DMS153 (cell line): ENCODE data around the gene GCNT4.
"Not testable (repeated sequence)": the region's sequence is repeated elsewhere in the genome, so short reads cannot be mapped to it uniquely, and the experiment has no call there.

Source experiments
- DNase-seq: peaks from one replicate; lab custom pipeline; 2025; lab: John Stamatoyannopoulos, UW

Gene GCNT4, protein sequence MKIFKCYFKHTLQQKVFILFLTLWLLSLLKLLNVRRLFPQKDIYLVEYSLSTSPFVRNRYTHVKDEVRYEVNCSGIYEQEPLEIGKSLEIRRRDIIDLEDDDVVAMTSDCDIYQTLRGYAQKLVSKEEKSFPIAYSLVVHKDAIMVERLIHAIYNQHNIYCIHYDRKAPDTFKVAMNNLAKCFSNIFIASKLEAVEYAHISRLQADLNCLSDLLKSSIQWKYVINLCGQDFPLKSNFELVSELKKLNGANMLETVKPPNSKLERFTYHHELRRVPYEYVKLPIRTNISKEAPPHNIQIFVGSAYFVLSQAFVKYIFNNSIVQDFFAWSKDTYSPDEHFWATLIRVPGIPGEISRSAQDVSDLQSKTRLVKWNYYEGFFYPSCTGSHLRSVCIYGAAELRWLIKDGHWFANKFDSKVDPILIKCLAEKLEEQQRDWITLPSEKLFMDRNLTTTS

DNA sequence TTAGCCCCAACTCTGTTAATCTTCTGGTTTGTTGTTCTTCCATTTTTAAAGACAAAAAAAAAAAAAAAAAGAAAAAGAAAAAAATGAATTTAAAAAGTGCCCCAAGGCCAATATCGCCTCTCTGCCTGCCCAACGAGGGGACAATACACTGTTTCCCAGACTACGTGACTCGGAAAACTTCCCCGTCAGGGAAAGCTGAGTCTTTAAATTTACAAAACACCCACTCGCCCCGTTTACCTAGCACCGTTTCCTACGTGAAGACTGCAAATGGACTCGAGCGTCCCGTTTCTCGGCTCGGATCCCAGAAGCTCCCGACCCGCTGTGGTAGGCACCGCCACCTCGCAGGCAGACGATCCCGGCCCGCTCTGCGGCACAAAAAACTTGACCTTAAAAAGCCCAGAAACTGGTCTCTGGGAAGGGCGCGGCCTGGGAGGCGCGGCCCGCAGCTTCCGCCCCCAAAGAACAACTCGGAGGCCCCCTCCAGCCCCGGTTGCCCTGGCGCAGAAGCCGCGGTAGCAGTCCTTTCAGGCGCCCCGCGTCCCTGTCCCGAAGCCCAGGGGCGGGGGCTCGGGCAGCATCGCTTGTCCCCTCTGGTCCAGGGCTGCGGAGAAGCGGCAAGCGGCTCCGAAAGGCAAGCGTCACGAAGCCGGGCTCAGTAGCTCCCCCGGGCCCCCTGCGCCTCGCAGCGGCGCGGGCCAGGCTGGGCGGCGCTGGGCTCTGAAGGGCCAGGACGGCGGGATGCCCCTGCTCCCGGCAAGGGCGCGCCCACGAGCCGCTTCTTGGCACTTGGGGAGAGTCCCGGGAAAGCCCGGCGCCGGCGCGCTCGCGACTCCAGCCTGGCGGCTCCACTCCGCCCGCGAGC is at the start of gene GCNT4:
Gene GCNT4 (minus strand): TSS at position 367 of the 862 bp plus-strand sequence. CDS start 22,521 bp downstream, outside the sequence.
- DNase-seq: no peak

DNA sequence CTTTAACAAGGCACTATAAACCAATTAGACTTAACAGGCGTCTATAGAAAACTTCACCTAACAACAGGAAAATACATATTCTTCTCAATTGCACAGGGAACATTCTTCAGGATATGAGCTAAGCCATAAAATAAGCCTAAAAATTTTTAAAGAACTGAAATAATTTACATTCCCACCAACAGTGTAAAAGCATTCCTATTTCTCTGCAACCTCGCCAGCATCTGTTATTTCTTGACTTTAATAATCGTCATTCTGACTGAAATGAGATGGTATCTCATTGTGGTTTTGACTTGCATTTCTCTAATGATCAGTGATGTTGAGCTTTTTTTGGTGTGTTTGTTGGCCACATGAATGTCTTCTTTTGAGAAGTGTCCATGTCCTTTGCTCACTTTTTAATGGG is 43.6 kb upstream of the GCNT4 start:
- not testable (repeated sequence) for DNase-seq

DNA sequence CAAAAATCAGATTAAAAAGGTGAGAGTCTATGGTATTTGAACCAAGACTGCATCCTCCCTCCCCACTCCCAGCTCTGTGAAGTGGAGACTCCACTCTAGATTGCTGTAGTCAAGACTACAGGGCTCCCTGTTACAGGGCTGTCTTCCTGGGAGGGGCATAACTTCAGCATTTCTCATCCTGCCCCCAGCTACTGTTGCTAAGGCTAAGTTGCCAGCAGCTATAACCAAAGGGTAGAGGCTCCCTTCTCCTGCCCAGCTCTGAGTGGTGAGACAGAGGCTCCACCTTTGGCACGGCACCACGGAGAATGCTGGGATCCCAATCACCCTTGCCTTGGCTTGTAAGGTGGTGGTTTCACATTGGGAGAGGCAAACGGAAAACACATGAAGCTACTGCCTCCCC is 39.2 kb upstream of the GCNT4 start:
- no peak for DNase-seq

DNA sequence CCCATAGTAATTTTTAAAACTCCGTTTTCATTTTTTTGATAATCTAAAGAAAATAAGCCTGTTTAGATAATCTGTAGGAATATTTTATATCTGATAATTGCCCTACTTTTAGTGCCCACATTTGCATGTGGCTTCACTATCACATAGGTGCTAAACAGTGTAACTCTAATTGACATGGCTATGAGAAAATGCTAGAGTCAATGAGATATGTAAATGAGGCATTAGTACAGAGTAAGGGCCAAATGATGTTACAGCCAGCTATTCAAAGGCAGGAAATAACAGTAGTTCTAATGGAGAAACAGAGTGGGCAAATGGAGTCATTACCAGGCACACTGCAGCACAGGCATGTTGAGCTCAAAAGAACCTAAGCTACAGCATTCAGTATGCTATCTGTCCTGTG is 37.3 kb upstream of the GCNT4 start:
- no peak for DNase-seq

DNA sequence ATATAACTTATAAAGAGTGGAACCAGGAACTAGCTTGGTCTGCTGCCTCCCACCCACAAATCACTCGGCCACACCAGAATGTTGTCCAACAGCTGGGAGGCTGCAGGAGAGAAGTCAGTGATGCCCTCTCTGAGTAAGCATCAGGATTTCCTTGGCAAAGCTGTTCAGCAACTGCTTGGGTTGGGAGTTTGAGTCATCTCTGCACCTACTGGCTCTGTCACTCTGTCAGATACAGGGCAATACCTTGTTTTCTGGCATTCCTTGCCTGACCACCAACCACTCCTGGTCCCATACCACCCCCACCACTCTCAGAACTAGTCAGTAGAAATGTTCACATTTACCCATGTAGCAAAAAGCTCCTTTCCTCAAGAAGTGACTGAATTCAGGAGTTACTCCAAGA is 36.8 kb upstream of the GCNT4 start:
- DNase-seq: no peak

DNA sequence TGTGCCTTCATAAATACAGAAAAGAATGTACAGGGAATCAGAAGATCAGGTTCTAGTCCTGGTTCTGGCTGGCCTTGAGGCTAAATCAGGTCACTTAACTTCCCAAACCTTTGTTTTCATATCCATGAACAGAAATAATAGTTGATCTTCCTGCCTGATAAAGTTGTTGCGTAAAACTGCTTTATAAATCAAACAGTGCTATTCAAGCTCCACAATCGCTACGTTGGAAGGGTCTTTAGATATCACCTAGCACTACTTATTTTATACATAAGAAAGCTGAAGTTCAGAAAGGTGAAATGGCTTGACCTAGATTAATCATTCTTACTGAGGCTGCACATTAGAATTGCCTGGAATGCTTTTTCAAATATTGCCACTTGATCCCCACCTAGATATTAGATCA is 36.3 kb upstream of the GCNT4 start:
- DNase-seq: no peak

DNA sequence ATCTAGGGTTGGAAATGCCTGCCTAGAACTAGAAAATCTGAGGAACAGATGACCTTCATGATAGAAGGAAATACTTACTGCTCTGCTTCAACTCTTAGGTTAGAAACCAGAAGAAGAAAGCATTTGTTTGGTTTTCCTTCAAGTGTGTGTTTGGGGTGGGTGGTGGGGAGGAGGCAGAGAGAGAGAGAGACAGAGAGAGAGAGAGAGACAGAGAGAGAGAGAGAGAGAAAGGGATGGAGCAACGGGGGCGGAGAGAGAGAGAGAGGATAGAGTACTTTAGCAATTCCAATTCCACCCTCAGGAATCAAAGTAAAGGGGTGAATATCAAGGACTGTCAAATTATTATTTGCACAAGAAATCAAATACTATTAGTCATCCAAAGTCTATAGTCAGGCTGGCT is 29.2 kb upstream of the GCNT4 start:
- DNase-seq: no peak

DNA sequence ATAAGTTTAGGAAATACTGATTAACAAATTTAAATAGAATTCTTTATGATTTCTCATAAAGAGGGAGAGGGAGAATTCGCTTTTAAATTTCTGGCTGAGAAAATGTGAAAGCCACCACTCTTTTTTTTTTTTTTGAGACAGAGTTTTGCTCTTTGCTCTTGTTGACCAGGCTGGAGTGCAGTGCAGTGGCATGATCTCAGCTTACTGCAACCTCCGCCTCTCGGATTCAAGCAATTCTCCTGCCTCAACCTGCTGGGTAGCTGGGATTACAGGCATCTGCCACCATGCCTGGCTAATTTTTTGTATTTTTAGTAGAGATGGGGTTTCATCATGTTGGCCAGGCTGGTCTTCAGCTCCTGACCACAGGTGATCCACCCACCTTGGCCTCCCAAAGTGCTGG is 27.0 kb upstream of the GCNT4 start:
- not testable (repeated sequence) for DNase-seq

DNA sequence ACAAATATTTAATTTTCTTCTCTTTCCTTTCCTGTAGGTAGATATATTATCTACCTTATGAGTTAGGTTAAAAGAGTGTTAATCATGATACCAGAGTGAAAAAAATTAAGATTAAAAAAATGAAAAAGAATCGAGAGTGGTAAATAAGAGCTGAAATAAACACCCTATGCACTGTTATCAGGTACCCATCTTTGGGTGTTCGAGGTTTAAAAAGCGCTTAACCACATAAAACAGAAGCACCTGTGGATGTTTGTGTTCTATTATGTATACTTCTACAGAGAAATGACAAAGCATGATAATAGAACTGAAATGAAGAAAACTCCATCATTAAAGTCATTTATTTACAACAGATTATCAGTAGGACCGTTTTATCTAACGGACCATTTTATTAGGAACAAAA is 25.7 kb upstream of the GCNT4 start:
- DNase-seq: no peak

DNA sequence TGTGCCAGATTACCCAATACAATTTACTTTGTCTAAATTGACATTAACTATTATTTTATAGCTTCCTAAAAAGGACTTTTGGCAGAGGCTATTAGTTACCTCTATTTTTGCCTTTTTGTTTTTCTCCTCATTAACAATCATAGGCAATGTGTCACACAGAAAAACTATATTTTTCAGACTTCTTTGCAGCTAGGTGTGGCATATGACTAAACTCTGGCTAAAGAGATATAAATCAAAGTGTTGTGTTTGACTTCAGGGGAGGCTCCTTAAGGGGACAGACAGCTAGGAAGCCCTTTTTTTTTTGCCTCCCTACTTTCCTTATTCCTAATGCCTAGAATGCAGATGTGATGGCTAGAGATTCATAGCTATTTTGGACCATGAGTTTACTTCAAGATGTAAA is 19.7 kb upstream of the GCNT4 start:
- no peak for DNase-seq

DNA sequence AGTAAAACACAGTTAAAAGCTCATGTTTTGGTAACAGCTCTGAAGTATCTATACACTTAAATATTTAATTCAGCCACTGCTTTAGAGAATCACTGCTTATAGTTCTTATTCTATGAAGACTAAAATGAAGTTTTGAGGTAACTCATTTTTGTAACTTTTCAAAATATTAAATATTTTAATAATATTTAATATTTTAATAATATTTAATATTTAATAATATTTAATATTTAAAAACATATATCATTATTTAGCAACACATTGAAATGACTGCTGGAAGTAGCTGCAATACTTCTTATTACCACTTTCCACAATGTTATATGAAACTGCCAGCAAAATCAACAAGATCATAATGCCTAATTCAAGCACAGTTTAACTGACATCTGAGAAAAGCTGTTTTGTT is 18.7 kb upstream of the GCNT4 start:
- DNase-seq: no peak

DNA sequence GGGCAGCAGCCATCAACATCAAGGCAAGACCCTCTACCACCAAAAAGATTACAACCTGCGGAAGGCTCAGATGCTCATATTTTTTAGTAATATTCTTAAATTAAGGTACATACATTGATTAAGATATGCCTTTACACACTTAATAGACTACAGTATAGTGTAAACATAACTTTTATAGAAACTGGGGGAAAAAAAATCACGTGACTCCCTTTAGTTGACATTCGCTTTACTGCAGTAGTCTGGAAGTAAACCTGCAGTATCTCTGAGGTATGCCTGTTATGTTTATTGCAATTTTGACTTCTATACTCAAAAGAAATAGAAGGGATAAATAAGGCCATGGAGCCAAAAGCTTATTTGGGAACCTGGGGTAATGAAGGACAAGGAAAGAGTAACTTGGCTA is 15.1 kb upstream of the GCNT4 start:
- DNase-seq: no peak

DNA sequence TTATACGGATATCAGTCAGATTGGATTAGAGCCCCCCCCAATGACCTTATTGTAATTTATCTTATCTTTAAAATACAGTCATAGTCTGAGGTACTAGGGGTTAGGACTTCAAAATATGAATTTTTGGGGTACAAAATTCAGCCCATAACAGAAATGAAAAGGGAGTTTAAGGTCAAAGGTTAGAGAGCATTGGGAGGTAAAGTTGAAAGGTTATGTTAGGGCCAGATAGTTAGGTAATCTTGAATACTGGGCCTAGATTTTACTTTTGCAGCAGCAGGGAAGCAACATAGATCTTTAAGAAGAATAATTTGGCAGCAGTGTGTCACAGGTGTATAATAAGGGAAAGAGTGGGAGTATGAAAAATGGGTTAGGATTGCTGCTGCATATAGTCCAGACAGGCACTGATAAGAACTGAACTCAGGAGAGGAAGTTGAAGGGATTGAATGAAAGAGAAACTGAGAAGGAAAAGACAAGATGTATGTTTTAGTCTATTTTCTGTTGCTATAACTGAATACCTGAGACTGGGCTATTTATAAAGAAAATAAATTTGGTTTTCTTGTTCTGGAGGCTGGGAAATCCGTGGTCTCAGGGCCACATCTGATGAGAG is 10.7 kb upstream of the GCNT4 start:
- DNase-seq: no peak

DNA sequence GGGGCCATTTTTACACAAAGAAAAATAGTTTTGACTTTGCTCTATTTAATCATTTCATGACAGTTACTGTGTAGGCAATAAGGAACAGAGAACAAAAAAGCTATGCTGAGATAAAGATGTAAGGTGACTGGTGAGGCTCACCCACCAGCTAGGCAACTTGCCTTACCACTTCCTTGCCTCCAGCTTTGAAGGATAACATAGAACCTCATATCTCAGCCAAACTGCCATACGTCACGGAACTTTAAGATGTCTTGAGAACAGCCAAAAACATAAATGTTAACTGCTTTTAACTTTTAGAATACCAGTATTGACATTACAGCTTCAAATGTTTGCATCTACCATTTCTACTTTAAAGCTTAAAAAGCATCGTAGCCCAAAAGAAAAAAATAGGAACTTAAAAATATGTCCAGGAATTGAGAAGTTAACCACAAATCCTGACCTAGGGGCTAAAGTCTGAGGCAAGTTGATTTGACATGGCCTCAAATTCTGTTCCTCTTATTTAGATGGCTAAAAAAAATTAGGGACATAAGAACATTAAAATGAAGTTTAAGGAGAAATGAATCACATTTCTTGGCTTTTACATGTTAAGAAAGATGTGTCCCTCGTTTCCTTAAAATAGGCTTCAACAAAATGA is 7.7 kb upstream of the GCNT4 start:
- DNase-seq: no peak

DNA sequence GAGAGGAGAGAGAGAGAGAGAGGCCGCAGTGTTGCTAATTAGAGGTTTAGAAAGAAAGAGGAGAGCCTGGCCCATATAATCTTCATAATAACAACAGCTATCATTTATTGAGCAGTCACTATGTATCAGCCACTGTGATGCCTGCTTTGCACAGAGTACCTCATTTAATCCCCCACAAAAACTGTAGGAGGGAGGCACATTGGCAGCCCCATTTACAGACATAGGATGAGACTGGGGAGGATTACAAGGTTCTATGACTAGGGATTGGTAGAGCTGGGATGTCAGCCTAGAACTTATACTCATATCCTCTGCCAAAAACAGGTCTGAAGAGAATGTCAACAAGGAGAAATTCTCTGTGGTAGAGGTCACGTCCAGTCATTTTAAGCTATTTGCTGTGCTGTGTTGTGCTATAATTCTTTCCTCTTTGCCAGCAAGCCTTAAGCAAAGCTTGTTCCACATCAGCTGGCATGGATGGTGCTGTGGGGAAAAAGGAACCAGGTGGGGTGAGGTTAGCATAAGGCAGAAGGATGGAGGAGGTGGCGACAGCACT is 6.7 kb upstream of the GCNT4 start:
- no peak for DNase-seq

DNA sequence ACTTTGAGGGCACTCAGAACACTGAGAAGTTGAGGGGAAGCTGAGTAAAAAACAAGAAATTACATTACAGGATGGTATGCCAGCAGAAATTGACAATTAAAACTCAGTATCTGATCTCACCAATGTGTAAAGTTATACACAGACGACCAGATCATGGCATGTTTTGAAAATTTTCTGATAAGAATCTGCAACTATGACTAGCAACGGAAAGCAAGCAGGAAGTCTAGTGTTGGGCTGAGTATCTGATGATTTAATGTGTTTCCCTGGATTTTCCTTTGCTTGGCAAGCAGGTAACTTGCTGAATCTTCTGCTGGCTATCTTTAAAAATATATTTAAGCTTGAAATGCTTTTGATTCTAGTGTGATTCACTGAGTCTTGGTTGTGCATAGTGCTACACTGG is 5.2 kb upstream of the GCNT4 start:
- DNase-seq: no peak

DNA sequence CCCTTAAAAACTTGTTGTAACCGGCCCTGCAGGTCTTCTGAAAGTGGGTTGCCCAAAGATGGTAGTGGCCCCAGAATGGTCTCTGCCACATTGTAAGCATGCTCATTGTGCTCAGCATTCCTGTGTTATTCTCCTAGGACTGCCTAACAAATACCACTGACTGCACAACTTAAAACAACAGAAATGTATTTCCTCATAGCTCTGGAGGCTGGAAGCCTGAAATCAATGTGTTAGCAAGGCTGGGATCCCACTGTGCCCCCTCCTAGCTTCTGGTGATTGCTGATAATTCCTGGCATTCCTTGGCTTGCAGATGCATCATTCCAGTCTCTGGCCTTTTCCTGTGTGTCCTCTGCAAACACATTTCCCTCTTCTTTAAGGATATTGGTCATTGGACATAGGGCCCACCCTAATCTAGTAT is 3.4 kb upstream of the GCNT4 start:
- no peak for DNase-seq

DNA sequence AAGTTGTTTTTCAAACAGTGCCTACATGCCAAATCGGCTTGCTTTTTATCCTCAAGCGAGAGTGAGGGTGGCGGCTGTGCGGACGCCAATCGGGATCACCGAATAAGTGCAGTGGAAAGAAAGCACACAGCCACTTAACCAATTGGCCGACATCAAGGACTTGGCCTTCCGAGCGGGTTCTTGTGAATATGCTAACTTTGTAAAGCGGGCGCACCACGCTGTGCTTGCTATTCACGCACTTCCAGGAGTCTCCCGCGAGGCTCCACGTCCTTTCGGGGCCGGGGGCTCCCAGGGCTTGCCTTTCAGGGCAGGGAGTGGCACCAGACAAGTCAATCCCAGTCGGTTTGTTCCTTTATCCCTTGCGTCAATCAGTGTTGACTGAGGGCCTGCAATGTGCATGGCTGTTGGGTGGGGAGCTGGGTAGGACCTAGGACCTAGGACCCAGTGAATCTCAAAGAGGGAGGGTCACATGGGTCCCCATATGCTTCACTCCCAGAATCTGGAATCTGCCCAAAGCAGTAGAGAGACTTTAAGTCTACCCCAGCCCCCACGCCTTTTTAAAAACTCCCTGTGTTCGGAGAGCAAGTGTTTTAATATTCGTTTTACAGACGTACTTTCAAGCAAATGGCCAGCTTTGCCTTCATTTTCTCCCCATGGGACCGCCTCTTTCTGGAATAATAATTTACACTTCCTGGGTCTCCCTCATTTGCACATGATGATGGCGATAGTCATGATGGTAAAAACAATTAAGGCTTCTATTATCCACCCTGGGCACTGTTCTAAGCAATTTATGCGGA is 2.0 kb upstream of the GCNT4 start:
- DNase-seq: no peak

DNA sequence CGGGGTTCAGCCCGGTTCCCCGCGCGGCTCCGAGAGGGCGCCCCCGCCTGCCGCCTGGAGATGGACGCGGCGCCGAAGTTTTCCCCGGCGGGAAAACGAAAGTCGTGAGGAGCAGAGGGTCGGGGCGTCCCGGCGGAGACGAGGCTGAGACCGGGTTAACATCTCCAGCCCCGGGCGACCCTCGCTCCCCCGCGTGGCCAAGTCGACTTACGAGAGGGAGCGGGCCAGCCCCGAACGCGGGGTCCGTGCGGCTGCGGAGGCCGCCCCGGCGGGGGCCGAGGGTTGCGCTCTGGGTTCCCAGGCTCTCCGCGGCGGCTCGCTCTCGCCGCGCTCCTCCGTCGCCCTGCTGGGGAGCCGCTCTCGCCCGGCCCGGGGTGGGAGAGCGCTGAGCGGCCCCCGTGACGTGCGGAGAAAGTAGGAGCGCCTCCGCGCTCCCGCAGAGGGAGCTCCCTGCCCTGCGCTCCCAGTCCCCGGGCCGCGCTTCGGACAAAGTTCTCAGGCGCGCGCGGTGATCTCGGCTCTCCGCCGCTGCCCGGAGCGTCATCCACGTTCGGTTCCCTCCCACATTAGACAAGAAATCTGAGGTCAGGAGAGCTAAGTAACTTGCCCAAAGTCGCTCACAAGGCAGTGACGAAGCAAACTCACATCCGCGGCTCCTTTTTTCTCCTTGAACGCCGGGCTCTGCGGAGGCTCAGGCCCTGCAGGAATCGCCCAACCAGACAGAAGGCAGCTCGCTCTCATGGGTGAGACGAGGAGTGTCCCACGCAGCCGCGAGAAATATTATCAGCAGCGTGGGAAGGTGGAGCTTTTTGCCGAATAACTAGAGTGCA is 1.2 kb upstream of the GCNT4 start:
- DNase-seq: no peak

DNA sequence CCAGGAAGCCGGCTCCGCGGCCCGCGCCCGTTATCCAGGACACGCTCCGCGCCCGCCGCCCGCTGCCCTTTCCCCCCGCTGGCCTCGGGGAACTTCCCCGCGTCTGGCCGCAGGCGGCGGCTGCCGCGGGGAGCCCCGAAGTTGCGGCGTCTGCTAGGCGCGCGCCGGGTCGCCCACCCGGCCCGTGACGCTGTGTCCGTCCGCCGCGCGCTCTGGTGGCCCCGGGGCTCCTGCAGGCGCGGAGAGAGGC is 621 bp upstream of the GCNT4 start:
- DNase-seq: no peak
